IPS-18c (cell line): ENCODE results near the gene KLHL40.

Experiments used
- H3K4me3 ChIP-seq: 2 replicates; pipeline ENCODE4 v1.7.0; 2013; ENCODE audit warnings: low read depth, mild to moderate bottlenecking, low read length, moderate library complexity; ENCODE audit not compliant: insufficient read depth
- H3K9me3 ChIP-seq: one replicate; pipeline ENCODE4 v1.6.1; 2013; ENCODE audit warnings: mild to moderate bottlenecking, low read length, moderate library complexity; ENCODE audit not compliant: control insufficient read depth, insufficient read depth

The KLHL40 gene

GRCh38 chr3:42705962-42706585 lies 20.7 kb downstream of the KLHL40 start:
- no peak overlapping the region for H3K4me3 ChIP-seq
- H3K9me3 ChIP-seq, result no peaks in the 10 kb centered on the region

DNA sequence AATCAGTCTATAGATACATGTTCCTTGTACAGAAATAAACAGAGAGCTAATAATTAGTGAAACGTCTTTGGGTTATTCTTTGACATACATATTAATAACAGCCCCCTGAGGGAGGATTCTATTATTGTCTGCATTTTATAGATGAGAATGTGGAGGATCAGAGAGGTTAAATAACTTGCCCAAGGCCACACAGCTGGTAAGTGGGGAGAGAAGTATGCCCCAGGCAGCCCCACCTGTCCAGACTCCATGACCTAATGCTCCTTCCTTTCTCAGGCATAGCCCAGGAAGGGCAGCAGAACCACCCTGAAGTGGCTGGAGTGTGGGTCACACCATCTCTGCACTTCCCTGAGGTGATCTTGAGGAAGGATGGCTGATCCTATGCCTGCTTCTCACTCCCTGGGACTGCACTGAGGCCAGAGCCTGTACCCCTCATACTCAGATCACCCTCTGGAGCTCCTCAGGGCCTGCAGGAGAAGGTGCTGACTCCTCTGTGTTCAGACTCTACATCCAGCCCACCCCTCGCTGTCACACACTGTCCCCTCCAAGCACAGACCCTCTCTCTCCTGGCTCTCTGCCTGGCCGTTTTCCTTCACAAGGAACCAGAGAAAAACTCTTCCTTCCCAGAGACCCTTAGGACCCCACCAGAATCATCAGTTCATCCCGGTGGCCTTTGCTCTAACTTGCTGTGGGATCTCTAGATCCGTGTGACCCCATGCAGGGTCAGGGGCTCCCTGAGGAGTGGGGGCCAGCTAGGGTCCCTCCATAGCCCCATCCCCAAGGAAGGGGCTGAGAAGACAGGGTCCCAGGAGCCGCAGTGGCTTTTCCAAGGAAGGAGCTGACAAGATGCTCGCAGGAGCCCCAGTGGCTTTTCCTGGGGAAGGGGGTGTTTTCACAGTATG lies 21.6 kb downstream of the KLHL40 start:
- Histone ChIP-seq H3K9me3 (no peaks in the 10 kb centered on the region), H3K4me3 (no peak overlapping the region)

- no peaks in the 10 kb centered on the region for H3K9me3 ChIP-seq
- H3K4me3 ChIP-seq, result no peak overlapping the region
Observed at GRCh38 chr3:42707620-42708355, 22.5 kb downstream of the KLHL40 start.

- Histone ChIP-seq H3K4me3 (no peak overlapping the region), H3K9me3 (no peaks in the 10 kb centered on the region)
Observed at GRCh38 chr3:42708611-42709151, 23.3 kb downstream of the KLHL40 start.

GRCh38 chr3:42709621-42710020 lies 24.3 kb downstream of the KLHL40 start:
- no peaks in the 10 kb centered on the region for H3K9me3 ChIP-seq
- no peak overlapping the region for H3K4me3 ChIP-seq

DNA sequence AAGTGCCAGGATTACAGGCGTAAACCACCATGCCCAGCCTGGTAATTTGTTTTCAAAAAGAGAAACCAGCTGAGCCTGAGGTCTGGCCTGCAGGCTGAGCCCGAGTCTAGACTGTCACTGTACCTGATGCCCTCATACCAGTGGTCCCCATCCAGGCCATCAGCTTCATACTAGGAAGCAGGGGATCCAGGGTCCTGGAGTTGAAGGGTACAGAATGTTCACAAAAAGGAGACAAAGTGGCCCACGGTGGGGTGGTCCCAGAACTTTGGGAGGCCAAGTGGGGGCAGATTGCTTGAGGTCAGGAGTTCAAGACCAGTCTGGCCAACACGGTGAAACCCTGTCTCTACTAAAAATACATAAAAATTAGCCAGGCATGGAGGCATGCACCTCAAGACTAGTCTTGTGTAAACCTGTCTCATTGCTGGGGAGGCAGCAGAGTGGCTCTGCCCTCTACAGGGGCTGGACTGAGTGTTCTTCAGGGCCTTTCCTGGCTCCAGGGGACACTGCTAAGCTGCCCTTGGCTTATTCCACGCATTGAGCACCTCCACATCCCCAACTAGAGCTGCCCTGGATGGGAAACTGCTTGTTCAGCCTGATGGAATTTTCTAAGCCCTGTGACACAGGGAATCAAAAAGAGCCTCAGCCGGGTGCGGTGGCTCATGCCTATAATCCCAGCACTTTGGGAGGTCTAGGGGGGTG lies 25.1 kb downstream of the KLHL40 start:
- no peak overlapping the region for H3K4me3 ChIP-seq
- no peaks in the 10 kb centered on the region for H3K9me3 ChIP-seq

GRCh38 chr3:42711491-42712343 lies 26.4 kb downstream of the KLHL40 start:
- H3K9me3 ChIP-seq, result no peaks in the 10 kb centered on the region

GRCh38 chr3:42712344-42712648 lies 27.0 kb downstream of the KLHL40 start:
- H3K4me3 ChIP-seq, result no peak overlapping the region
- no peaks in the 10 kb centered on the region for H3K9me3 ChIP-seq

More at GRCh38 chr3:42711491-42712343, 26.4 kb downstream of the KLHL40 start:
- no peak overlapping the region for H3K4me3 ChIP-seq

GRCh38 chr3:42712688-42713372 lies 27.5 kb downstream of the KLHL40 start:
- H3K9me3 ChIP-seq, result no peaks in the 10 kb centered on the region

DNA sequence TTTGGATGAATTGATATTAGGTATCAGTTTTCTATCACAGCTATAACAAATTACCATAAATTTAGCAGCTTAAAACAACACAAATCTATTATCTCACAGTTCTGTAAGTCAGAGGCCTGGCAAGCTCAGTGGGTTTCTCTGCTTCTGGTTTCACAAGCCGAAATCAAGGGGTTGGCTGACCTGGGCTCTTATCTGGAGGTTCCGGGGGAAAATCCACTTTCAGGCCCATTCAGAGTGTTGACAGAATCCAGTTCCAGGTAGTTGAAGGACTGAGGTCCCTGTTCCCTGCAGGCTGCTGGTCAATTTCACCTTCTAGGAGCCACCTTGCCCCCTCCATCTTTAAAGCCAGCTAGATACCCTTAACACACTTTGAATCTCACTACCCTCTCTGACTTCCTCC lies 28.4 kb downstream of the KLHL40 start:
- Histone ChIP-seq H3K4me3 (no peak overlapping the region), H3K9me3 (no peaks in the 10 kb centered on the region)

More at GRCh38 chr3:42712688-42713372, 27.5 kb downstream of the KLHL40 start:
- no peak overlapping the region for H3K4me3 ChIP-seq

DNA sequence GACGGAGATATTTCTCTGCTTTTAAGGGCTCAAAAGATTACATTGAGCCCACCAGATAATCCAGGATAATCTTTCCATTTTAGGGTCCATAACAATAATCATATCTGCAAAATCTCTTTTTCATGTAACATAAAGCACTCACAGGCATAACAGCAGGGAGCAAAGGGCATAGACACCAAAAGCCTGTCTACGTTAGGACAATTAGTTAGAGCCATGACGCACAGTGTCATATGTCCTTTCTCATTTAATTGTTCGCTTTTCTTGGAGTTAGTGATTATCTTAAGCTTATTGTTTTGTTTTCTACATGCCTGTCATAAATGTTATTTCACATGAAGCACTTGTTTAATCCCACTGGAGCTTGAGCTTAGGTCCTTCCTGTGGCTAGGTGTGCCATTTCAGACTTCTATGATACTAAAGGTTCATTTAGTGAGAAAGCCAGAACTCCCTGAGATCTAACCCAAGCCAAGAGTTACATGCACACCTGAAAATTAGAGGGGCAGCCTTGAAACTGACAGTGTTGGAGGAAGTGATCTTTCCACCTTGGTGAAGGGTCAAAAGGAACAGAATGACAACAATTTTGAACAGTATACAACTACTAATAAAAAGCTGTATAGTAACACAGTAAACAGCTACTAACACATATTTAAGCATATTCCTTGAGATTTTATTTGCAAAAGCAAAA lies 29.0 kb downstream of the KLHL40 start:
- Histone ChIP-seq H3K9me3 (no peaks in the 10 kb centered on the region), H3K4me3 (no peak overlapping the region)

DNA sequence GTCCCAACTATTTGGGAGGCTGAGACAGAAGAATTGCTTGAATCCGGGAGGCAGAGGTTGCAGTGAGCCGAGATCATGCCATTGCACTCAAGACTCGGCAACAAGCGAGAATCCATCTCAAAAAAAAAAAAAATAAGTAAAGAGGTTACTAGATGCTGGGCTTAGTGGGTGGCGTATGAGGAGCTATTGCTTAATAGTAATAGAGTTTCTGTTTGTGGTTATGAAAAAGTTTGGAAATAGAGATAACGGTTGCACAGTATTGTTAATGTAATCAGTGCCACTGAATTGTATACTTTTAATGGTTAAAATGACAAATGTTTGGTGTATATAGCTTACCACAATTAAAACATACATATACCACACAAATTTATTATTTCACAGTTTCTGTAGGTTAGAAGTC lies 32.0 kb downstream of the KLHL40 start:
- Histone ChIP-seq H3K9me3 (peaks cover 2% of the 10 kb centered on the region), H3K4me3 (no peak overlapping the region)

DNA sequence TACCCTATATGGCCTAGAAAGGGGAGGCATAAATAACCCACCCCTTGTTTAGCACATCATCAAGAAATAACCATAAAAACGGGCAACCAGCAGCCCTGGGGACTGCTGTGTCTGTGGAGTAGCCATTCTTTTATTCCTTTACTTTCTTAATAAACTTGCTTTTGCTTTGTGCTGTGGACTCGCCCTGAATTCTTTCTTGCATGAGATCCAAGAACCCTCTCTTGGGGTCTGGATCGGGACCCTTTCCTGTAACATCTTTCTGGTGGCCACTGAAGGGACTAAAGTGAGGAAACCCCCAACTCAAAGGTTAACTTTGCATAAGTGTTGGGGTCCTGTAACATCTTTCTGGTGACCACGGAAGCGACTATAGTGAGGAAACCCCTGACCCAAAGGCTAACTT lies 33.0 kb downstream of the KLHL40 start:
- H3K9me3 ChIP-seq, result peaks cover 2% of the 10 kb centered on the region
- no peak overlapping the region for H3K4me3 ChIP-seq

- no peak overlapping the region for H3K4me3 ChIP-seq
- peaks cover 2% of the 10 kb centered on the region for H3K9me3 ChIP-seq
Observed at GRCh38 chr3:42719002-42719401, 33.7 kb downstream of the KLHL40 start.

DNA sequence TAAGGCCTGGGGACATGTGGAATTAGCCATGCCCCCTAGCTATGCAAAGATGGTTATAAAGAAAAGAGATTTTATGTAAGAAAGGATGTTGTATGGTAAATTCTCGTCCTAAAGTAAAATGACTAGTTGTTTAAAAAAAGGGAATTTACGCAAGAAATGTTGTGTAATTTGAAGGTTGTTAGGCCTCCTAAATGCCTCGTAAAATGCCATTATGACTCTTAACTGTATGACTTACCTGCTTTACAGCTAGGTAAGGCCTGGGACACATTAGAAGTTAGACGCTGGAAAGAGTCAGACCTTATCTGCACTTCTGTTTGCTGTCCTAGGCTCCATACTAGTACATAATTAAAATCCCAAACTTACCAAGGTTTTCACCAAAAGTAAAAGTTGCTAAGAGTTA lies 34.8 kb downstream of the KLHL40 start:
- no peak overlapping the region for H3K4me3 ChIP-seq
- peaks cover 2% of the 10 kb centered on the region for H3K9me3 ChIP-seq
